Measurements from ENCODE around the gene WNT11.

DNA sequence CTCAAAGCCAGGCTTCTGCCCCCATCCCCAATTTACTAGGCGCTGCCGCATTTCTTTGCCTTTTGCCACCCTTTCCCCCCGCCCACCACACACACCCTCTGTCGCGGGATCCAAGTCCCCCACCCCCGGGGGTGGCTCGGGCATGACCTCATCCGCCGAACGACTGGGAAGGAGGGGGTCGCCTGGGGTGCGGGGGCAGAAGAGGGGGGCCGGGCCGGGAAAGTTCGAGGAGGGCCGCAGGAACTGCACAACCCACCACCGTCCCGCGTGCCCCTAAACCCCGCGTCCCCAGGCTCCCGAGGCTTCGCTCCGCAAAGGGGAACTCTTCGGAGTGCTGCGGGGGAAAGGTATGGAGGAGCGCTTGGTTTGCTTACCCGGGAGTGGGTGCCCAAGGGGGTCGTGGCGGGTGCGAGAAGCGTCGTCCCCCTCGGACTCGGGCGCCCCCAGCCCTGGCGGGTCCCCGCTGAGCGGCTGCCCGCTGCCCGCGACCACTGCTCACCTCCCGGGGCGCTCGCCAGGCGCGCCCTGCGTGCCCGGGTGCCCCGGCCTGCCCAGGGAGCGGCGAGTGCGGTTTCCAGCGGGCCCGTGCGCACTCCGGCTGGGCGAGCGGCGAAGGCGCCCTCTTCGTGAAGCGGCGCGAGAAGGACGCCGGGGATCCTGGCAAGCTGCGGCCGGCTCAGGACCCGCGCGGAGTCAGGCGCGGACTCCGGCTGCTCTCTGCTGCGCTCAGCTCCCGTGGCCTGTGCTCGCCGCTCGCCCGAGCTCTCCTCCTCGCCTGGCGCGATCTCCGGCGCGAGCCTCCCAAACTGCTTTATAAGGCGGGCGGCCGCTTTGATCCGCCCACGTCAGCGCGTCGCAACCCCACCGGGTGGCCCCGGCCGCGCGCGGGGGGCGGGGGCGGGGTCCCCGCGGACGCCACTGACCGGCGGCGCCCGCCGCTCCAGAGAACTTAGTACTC lies 4.0 kb upstream of the WNT11 start:
- no peak for TF ChIP-seq CTCF (IDR thresholded peaks at IDR 0.05; ENCODE audit: low read depth, low read length)
- no peak for TF ChIP-seq POLR2A (IDR thresholded peaks at IDR 0.05; ENCODE audit: extremely low read depth, insufficient read length)
- no peak for TF ChIP-seq MYC (IDR thresholded peaks at IDR 0.05; ENCODE audit: low read depth, low read length)
- TF ChIP-seq, protein P1, sequence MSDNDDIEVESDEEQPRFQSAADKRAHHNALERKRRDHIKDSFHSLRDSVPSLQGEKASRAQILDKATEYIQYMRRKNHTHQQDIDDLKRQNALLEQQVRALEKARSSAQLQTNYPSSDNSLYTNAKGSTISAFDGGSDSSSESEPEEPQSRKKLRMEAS (IDR thresholded peaks at IDR 0.05; ENCODE audit: low read depth, low read length): no peak
